NCI-H526 (cell line): ENCODE measurements around the gene SSRP1.

Experiments
- DNase-seq, 2 experiments: peaks; one replicate each; lab custom pipeline; 2025; lab: John Stamatoyannopoulos, UW

SSRP1 gene

DNA sequence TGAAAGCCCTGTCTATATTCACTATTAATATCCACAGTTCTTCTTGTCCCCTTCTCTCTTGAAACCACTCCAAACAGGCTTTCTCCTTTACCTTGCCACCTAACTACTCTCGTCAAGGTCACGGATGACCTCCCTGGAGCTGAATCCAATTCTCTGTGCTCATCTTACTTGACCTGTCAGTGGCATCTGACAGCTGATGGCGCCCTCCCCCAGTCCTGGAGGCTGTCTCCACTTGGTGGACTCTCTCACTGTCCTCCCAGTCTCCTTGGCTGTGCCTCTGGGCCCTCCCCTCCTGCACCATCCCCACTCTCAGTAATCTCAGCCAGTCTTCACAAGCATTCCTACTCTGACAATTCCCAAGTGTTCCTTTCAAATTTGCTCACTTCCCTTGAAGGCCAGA lies 19.7 kb downstream of the SSRP1 start:
- no peak for DNase-seq

DNA sequence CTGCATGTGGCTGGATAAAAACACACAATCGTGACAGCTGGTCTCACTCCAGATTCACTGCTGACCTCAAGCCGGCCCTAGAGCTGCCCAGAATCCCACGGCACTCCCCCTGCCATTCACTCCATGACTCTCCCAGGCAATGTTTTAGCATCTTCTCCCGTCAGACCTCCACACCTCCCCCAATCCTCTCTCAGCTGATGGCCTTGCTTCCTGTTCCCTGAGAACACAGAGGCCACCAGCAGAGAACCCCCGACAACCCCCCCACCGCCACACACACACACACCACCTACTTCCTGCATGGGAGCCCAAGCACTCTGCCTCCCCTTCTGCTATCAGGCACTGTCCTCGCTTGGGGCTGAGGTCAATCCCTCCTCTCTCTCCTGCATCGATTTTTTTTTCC lies 20.2 kb downstream of the SSRP1 start:
- no peak for DNase-seq

DNA sequence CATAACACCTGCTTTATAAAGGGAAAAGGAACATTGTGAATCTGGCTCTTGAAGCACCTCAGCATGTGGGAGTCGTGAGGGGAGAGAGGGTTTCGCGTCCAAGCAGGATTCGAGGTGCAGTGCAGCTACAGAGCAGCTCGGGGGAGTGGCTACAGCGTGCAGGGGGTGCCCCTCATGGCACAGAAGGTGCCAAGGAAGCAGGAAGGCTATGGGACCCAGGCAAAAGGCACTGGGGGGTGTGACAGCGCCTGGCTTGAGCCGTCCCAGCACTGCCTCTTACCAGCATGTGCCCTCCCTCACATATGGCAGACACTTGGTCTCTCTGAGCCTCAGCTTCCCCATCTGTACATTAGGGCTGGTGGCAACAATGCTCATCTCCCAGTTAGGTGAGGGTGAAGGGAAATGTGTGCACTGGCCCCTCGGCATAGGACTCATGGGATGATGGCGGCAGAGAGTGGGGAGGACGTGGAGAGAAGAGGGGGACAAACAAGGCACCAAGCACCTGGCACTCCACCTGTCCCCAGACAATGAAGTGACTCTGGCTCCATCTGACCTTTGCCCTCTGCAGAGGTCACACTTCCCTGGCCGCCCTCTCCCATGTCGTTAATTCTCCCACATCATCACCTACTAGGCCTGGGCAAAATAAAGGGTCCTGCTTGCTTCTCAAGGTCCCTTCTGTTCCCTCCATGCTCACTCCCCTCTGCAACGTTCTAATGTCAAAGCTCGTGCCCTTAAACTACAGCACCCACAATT lies 21.3 kb downstream of the SSRP1 start:
- DNase-seq = no peak

DNA sequence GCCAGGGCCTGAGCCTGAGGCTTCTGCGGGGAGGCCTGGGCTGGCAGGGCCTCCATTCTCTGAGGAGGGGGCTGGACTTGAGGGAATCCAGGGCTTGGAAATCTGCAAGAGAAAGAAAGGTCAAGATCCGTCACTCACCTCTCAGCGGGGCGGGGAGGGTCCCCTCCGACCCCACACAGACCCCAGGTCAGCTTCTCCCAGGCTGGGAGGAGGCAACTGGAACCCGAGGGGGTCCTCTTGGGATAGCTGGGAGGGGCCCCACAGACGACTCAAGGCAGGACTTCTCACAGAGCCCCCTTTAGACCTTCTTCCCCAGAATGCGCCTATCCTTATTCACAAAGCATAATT lies 21.9 kb downstream of the SSRP1 start:
- no peak for DNase-seq

DNA sequence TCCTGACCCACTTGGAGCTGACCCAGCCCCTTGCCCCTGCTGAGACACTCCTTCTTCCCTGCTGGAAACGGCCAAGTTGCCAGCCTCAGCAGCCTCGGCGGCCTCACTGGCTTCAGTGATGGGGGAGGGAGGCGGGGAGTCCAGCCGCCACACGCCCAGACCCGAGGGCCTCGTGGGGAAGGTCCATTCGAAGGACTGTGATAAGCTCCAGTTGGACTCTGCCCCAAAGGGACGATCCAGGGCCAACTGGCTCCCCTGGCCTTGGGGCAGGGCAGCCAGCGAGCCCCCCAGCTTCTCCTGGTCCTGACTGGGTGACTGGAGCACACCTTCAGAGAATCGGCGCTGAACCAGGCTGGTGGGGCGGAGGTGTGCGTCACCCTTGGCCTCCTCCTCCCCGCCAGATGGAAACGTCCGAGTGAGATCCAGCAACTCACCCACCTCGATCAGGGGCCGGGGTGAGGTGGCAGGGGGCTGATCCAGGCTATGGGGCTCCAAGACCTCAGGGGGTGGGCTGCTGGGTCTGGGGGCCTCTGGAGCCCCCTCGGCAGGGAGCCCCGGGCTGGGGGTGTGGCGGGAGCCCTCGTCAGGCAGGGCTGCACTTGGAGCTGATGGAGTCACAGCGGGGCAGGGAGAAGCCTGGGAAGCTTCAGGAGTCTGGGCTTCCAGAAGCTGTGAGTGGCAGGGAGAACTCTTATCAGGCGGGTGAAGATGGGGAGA lies 22.5 kb downstream of the SSRP1 start:
- DNase-seq = no peak

DNA sequence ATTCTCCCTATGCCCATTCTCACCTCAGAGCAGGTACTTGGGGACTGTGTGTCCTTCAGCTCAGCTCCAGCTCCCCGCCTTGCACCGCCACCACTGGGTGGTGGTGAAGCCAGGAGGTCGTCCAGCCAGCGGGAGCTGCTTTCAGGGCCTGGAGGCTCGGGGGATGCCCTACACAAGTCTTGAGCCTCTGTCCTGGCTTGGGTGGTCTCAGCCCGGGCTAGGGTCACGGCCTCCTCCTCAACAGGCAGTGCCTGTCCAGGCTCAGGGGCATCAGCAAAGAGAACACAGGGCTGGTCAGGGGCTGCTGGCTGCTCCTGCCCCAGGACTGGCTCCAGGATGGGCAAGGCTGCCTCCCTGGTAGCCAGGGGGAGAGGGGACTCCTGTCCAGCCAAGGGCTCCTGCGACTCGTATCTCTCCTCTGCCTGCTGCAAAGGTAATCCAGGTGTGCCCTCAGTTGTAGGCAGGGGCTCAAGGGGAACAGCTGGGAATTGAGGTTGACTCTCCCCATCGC lies 23.1 kb downstream of the SSRP1 start:
- no peak for DNase-seq

DNA sequence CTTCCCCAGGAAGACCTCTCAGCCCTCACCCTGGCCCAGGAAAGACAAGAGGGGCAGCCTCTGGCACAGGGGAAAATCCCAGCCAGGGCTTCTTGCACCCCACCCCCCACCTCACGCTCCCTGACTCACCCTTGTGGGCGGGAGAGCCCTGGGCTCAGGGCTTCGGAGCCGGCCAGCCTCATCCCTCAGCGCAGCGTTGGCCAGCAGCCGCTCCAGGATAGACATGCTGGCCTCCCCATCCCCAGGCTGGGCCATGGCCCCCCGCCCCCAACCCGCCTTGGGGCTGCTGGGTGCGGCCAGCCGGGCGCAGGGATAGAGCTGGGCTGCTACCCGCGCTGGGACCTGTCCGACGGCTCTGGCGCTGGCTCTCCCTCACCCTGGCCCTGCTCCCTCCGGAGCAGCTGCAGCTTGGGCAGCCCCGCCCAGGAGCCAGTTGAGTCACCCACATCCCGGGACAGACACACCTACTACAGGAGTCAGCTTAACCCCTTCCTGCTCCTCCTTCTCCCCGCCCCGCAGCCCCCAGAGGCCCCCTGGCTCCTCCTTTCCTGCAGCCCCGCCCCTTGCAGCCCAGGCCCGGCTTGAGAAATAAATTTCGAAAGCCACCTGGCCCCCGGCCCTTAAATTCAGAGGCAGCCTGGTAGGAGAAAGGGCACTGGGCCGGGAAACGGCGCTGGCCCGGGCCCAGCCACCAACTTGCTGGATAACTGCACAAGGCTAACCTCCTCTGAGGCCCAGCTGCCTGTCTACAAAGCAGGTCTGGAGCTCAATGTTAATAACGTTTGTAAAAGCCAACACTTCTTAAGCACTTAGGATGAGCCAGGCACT lies 24.4 kb downstream of the SSRP1 start:
- peak; percentile 76 to 95 for DNase-seq

DNA sequence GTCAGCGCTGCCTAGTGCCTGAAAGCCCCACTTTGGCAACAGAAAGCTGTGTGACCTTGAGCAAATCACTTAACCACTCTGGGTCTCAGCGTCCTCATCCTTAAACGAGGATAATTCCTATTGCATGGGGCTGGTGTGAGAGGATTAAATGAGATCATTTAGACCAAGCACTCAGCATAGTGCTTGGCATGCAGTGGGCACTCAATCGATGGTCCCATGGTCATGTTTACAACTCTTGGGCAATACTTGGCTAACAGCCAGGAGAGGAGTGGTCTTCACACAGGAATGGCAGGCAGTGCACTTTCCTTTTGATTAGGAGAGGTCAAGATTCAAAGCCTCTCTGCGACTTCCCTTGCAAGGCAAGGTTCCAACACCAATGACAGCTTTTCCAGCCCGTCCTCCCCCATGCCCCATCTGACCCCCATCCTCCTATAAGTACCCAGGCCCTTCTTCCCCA lies 25.0 kb downstream of the SSRP1 start:
- no peak for DNase-seq

DNA sequence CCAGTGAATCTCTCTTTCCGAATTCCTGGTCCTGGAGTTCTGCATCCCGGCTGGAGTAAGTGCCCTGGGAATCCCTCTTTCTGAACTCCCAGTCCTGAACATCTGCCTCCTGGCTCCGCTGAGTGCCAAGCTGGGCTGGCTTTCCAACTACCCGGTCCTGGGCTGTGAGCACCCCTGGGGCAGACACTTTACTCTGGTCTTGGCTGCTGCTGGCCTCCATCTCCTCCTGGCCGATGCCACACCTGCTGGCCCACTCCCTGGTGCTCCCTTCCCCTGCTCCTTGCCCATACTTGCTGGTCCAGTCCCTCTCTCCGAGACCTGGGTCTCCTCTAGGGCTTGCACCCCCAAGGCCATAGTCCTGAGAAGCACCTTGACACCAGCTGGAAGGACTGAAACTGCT lies 25.6 kb downstream of the SSRP1 start:
- DNase-seq = no peak

DNA sequence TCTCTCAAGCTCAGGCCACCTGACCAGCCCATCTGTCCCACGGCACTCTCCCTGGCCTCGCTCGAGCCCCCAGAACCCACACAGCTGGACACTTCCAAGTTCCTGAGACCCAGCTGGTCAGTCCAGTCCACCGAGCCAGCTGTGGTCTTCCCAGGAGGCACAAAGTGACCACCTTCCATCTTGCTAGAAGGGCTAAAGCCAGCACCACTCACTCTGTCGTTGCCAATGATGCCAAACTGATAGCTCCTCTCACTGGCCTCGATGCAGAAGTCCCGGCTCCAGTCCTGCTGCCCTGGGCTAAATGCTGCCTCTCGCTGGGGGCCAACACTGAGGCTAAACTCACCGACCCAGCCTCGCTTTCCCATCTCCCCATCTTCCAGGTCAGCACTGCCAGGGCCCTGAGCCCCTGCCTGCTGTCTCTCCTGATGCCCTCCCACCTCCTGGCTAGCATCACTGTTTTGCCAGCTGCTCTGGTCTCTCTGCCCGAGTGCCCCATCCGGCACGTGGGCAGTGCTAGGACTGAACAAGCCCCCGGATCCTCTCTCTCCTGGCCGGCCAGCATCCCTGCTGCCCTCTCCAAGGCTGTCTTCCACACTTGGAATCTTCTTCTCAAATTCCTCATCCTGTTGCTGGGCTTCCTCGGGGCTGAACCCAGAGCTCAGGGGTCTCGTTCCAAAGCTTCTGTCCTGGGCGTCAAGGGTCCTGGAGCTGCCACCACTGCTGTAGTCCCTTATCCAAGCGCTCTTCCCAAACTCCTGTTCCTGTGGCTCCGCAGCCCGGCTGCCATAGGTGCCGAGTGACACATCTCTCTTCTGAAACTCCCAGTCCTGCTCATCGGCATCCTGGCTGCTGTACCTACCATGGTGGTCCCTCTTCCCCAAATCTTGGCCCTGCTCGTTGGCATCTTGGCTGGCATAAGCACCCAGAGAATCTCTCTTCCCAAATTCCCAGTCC lies 26.3 kb downstream of the SSRP1 start:
- no peak for DNase-seq

DNA sequence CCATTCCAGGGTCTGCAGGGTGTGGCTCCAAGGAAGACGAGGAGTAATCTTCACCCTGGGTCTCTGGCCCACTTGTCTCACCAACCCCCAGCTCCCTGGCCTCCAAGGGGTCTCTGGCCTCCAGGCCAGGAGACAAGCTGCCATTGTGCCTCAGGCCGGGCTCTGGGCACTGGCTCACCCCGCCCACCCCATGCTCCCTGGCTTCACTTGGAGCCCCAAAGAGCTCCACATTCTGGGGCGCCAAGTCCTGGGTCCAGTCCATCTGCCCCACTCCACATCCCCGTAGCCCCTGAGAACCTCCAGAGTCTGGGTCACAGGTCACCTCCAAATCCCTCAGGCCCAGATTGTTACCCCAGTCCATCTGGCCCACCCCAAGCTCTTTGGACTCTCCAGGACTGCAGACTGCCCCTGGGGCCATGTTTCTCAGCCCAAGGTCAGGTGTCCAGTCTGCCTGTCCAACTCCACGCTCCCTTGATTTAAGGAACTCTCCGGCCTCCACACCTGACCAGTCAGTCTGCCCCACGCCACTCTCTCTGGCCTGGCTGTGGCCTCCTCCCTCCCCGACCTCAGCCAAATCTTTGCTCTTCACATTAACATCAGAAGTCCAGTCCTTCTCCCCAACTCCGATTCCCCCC lies 27.1 kb downstream of the SSRP1 start:
- DNase-seq = no peak

DNA sequence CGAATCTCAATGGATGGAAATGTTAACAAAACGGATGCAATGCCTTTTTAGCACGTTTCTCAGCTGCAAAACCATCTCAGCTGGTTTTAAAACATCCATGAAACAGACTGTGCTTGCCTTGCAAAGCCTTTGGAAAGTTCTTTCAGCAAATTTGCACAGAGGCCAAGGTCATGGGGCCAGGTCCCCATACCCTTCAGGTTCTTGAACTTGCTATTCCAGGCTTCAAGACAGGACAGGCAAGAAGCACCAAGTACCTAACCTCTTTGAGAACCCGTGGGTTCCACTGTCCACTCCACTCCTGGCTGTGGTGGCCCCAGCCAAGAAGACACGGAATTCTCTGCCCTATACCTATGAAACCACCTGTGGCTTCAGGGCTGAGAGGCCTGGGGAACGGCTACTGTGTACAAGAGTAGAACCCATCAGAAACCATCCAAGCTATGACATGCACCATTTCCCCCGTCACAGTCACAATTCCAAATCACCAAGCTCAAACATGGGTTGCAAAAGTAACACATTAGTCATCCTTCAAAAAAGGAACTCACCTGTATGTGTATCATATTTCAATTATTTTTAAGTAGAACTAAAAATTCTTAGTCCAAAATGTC lies 27.9 kb downstream of the SSRP1 start:
- DNase-seq = no peak

DNA sequence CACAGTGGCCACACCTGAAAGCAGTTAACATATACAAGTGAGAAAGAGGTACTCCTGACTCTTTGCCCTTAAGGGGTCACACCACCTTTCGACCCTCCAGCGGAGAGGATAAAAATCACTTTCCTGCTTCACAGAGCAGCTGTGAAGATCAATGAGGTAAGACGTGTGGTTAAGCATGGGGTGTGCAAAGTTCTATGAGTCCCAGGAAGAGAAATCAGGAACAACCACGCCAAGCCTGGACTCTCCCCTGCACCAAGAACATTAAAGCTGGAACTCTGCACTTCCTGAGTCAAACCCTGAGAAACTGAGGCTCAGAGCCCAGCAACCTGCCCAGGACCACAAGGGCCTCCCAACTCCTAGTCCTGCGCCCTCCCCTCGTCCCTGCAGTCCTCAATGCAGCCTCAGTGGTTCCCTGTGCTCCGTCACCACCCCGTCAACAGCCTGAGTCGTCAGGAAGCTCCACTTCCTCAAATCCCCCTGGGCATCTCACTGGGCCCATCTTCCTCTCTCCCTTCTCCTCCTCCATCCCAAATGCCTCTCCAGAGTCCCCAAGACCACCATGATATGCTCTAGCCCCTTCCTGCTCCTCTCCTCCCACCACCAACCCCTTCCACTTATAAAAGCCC lies 28.6 kb downstream of the SSRP1 start:
- DNase-seq = no peak

DNA sequence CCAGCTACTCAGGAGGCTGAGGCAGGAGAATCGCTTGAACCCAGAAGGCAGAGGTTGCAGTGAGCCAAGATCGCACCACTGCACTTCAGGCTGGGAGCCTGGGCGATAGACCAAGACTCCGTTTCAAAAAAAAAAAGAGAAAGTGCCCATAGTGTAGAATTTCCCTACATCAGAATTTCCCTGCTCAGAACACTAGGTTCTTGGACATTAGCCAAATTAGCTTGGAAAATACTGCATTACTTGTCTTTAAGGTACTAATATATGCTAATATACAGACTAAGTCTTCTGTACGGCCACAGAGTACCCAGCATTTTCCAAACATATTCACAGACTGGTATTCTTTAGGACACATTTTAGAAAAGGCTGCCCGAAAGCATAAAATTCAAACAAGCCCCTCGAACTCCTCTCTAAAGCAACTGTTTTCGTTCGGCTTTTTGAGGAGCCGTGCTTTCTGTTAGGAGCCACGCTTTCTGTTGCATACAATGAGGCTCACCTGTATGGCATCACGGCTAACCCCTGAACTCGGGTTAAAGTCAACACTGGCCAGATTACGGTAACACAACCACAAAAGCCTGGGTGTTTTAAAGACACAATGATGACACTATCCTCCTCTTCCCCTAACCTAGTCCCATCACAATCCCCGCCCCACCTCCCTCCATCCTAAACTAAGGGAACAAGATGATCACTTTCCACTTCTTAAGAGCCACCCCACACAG lies 29.4 kb downstream of the SSRP1 start:
- no peak for DNase-seq

DNA sequence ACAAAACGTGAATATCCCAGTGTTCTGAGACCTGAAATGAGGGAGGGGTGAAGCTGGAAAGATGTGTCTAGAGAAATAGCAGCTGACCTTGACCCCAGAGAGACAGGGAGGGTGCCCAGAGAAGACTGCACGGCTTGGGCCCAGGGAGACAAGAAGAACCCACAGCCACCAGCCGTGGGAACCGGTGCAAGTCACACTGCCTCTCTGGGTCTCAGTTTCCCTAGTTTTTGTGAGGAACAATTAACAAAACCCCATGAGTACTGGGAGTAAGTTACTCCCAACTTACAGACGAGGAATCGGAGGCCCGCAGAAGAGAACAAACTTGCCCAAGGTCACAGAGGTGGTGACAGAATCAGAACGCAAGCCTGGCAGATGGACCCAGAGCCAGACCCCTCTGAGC lies 30.2 kb downstream of the SSRP1 start:
- DNase-seq = no peak

DNA sequence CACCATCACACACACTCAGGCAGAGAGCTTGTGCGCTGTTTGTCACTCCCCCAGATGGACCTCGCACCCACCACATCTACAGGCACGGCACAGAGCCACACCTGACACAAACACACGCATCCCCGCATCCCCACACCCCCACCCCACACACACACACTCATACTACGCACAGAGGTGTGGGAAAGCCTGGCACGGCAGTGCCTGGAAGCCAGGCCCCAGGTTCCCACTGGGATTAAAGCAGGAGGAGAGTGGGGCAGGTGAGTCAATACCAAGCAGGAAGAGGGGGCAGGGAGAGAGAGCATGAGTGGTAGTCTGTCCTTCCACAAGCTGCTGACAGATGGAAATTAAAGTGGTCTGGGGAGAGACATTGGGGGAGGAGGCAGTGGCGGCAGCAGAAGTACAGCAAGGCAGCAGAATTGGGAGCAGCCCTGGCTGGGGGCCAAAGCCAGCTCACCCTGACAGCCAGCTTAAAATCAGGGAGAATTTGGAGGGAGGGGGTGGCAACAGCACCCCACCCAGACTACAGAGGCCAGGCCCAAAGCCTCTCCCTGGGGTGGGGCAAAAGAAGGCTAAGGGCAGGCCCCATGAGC lies 31.6 kb downstream of the SSRP1 start:
- no peak for DNase-seq

DNA sequence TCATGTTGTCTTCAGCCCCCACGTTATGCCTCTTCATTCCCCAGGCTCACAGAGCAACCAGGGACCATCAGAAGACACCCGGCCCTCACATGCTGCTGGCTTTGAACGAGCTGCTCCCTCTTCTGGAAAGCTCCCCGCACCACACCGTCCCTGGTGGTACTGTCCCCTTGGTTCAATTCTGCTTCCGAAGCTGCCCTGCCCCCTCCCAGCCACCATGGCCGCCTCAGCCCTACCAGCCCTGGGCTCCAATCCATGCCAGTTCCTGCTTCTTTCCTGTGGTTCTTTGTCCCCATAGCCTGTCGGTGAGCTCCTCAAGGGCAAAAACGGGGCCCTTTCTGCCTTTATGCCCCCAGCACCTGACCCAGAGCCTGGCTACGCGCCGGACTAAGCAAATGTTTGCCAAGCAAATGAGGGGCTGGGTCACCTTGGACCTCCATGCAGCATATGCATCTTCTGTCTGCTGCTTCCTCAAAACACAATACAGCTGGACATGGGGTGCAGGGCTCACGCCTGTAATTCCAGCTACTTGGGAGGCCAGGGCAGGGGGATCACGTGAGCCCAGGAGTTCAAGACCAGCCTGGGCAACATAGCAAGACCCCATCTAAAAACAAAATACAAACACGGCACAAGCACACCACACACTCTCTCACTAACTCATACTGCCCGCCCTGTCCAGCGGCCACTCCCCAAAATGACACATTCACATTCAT lies 32.3 kb downstream of the SSRP1 start:
- no peak for DNase-seq

DNA sequence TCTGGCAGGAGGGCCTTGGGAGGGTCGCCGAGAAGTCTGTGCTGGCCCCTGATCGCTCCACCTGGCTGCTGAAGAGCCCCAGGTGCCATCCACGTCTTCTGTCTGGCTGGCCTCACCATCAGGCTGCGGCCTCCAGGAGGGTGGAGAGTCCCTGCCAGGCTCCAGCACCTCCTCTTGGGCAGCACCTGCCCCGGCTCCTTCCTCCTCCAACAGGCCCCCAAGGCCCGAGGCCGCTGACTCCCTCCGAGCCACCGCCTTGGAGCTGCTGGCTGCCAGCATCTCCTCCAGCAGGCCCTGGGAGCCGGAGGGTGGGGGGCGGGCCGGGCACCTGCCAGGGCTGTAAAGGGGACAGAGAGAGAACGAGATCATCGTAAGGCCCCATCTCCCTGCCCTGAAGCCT lies 33.2 kb downstream of the SSRP1 start:
- no peak for DNase-seq
